ENCODE data around the gene ERG.

The ERG gene

DNA sequence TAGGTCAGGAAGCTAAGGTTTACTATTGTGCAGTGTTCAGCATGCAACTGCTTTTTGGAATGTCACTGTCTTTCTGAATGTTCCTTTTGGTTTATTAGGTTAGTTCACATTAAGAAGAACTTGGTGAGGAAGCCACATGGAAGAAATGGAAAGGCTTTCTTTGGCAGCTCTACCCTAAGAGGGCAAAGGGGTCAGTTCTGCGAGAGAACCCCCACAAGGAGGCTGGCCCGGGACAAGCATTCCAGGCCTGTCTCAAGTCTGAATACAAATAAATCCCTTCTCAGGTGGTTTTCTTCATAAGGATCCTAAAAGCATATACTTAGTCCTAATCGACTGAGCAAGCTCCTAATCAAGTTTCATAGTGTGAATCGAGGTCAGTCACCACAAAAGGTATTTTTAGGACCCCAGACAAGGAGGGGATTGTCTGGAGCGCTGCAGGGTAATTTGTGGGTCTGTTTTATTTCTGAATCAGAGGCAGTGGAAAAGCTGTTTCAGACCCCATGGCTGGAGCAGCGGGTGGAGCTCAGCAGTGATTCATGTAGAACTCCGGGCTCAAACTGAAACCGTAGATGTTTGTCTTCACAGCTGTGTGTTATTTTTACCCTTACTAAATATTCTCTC is 63.3 kb downstream of the ERG start:
- DNase-seq (ENCODE audit: low spot score) = no peak

DNA sequence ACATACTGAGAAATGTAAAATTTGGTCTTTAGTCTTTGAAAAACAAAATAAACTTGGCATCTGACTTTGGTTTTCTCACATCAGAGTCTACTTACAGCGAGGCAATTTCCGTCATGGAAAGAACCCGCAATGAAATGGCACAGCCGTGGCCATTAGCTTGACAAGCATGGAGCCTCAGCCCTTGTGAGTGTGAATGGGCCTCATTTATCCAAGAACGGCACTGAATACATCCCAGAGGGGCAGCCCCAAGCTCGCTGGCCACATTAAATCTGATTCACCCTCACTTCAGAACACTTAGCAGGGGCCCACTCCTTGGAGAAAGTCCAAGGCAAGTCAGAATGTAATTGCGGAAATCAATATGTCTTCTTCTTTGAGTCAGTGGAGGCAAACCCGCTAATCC is 64.8 kb downstream of the ERG start:
- DNase-seq (ENCODE audit: low spot score) = no peak

DNA sequence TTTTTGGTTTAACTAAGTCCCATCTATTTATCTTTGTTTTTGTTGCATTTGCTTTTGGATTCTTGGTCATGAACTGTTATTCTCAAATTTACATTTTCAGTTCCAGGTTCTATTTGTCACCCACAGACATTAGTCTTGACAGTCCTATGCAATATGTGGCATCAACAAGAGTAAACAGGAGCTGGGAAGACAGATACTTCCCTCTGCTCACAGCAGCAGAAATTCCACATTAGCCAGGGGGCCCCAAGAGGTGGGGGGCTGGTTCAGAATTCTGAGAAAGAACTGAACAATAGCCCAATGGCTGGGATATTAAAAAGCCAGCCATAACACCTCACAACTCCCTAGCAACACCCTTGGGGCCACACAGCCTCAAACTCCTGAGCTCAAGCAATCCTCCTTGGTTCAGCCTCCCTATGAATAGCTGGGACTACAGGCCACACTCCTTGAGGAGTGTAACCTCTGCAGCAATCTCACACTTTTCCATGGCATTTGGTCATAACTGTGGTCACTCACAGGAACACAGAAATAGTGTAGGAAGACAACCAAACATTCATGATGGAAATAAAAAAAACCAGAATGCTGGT is 67.8 kb downstream of the ERG start:
- no peak for DNase-seq (ENCODE audit: low spot score)

DNA sequence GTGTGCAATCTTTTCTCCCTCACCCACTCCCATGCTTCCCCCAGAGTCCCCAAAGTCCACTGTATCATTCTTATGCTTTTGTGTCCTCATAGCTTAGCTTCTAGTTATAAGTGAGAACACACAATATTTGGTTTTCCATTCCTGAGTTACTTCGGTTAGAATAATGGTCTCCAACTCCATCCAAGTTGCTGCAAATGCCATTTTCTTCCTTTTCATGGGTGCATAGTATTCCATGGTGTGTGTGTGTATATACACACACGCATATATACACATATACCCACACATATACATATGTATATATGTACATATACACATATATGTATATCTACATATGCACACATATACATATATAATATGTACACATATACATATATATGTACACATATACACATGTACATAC is 69.3 kb downstream of the ERG start:
- no peak for DNase-seq (ENCODE audit: low spot score)

DNA sequence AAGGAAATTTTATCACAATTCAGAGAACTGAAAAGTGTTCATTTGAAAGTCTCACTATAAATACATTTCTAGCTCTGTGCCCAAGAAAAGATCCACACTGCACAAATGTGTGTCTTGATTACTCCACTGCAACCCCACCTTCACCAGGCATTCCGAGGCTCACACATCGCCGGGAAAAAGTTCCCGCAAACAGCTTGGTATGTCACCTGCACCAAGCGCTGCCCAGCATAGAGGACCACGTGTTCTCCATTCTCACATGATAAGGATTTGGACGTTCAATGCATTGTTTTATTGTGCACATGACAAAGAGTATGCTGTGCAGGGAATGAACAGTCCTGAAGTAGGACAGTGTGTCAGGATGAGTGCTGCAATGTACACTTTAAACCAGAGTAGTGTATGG is 70.1 kb downstream of the ERG start:
- DNase-seq (ENCODE audit: low spot score) = no peak

DNA sequence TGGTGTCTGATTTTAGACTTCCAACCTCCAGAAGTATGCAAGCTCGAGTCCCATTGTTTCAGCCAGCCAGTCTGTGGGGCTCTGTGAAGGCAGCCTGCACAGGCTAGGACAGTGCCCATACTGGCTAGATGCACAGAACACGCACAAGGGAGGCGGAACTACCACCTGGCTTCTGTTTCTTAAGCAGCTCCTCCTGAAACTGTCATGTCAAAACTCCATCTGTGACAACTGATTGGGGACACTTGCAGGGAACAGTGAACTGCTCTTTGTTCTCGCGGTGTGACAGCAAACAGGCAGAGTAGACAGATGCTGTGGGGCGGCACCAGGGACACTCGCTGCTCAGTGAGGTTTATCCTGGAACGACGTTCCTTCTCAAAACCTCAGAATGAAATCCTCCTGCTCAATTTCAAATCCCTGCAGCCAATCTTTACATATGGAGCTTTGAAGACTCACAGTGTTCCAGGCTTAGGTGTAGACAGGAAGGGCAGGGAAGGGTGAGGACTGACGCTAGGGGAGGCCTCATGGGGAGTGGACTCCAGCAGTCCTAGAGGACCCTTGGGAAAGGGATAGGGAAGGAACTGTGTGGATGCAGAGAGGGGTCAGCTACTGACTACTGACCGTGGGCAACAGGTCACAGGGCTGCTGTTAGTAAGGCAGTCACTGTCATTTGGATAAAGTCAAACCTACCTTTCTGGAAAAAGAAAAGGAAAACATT is 73.8 kb downstream of the ERG start:
- no peak for DNase-seq (ENCODE audit: low spot score)

DNA sequence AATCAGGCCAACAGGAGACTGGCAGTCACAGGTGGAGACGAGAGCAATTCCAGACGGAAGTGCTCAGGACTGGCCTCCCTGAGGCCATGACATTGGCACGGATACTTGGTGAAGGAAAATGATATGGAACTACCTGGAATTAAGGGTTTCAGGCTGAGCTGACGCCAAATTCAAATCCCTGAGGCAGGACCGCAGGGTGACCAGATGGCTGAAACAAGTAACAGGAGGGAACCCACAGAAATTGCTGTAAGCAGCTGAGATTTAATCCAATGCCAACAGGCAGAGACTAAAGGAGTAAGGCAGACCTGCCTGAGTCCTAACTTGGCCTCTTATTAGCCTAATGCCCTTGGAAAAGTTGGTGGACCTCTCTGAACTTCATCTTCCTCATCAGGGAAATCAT is 76.2 kb downstream of the ERG start:
- DNase-seq (ENCODE audit: low spot score) = no peak

DNA sequence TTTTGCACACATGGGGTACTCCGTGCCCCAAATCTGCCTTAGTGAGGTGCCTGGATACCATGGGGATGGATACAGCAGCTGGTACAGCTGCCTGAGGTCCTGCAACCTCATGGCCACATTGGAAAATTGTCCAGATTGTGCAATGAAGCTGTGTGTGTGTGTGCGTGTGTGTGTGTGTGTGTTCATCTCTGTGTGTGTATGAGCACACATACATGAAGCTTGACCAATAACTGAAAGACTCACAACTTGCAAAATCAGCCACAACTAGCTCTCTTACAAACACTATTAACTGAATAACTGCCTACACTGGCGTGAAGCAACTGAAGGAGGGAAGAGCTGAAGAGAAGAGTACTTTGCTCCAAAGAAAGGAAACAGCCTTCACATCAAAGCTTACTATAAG is 78.1 kb downstream of the ERG start:
- DNase-seq (ENCODE audit: low spot score) = no peak

DNA sequence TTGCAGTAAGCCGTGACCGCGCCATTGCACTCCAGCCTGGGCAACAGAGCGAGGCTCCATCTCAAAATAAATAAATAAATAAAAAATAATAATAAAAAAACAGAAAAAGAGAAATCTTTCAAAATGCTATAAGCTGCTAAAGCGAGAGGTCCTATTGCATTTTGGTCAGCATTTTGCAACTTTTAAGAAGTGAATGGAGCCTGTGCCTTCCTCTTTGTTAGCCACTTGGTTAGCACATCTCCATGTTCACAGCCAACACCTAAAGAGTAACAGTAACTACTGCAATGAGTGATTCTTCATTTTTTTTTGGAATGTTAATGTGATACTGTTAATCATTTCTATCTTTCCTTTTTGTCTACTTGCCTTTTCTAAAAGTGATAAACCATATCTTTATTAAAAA is 80.6 kb downstream of the ERG start:
- DNase-seq (ENCODE audit: low spot score) = no peak

DNA sequence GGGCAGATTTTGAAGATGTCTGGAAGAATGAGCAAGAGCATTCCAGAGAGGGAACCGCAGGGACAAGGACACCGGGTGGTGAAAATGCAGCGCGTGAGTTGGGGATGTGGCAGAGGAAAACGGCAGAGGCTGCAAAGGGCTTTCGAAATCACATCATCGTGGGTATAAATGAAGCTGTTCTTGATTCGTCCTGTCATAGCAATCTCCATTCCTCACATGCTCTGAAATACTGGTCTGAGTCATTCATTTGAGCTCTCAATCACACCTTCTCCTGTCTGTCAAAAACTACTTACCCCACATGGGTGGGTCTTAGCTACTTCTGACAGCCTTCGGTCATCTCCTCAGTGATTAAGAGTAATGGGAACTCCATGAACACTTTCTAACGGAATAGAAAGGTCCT is 81.5 kb downstream of the ERG start:
- no peak for DNase-seq (ENCODE audit: low spot score)

DNA sequence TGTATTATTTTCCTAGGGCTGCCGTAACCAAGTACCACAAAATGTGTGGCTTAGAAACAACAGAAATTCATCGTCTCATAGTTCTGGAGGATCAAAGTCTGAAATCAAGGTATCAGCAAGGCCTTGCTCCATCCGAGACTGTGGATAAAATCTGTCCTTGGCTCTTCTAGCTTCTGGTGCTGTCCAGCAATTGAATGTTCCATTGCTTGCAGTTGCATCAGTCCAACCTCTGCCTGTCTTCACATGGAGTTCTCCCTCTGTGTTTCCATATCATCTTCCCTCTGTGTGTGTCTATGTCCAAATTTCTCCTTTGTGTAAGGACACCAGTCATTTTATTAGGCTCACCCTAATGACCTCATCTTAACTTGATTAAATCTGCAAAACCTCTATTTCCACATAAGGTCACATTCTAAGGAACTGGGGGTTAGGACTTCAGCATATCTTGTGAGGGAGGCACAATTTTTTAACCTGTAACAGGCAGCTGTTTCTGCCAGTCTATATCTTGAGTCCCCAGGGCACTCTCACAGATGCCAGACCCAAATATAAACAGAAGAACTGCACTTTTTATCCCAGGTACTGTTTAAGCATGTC is 84.2 kb downstream of the ERG start:
- no peak for DNase-seq (ENCODE audit: low spot score)

DNA sequence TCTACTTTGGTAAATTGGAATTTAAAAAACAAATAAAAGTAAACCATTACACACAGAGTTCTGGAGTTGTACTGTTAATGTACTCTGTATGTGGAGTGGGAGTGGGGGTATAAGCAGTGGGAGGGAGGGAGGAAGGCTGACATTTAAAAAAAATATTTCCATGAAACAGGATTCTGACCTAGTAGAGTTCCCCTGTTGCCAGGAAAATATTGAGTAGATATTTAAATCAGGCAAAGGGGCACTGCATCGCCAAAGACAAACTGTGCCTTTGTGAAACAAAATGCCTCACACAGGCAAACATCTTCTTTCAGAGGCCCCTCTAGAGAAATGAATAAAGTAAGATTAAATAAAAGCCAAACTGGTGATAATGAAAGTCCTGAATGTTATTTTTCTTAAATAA is 87.8 kb downstream of the ERG start:
- no peak for DNase-seq (ENCODE audit: low spot score)

DNA sequence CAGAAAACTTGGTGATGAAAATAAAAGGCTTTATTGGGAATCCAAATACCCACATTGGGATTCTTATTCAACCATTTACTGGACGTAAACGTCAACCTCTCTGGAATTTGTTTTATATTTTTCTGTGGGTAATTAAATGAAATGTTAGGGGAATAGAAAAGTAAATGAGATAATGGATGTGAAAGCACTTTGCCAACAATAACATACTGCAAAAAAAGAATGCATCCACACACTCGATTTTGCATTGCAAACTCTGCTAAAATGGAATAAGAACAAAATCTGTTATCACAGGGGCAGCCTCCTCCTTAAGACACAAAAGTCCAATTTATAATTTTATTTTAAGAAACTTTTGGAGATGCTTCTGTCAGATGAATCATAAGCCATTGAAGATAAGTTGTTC is 88.4 kb downstream of the ERG start:
- no peak for DNase-seq (ENCODE audit: low spot score)

DNA sequence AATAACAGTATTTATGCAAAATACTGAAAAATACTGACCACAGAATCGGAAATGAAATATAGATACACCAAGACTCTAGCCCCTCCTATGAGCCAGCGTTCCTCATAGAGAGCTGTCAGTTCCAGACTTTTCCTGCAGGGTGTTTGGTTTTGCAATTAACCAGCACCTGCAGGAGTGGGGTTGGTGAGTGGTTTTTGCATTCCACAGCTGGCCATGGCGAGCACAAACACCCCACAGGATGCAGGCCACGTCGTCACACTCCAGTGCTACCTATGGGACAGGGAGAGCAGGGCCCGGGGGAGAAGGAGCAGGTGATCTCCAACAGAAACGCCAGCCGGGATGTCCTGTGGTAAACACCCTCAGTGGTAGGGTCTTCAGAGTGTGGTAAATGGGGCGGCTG is 94.1 kb downstream of the ERG start:
- no peak for DNase-seq (ENCODE audit: low spot score)

DNA sequence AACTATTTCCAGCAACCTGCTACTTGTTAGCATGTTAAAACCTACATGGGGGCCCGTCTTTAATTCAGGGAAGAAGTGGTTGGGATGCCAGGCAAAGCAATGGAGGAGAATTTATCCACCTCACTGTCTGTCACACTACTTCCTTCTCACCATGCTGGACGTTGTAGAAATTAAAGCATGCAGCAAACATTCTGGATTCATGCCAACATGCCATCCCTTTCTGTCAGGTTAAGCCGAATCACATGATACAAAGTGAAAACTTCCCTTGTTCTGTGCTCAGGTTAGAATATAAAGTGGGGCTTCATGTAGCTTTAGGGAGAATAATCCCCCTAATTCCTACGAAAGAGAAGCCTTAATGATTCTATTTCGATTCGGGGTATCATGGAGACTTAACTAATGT is 95.5 kb downstream of the ERG start:
- no peak for DNase-seq (ENCODE audit: low spot score)

DNA sequence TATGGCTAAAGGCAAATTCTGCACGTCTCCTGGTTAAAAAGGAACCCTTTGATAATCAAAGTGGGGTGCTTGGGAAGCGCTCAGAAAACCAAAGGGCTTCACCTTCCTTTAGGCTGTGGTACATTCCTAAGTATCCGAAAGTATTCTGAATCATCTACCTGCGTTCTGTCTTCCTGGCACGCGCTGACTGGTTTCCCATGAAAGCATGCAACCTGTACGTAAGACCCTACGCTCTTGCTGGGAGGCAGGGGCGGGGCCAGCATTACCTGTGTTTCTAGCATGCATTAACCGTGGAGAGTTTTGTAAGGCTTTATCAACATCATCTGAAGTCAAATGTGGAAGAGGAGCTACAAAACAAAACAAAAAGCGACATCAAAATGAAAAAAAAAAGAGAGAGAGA is 96.0 kb downstream of the ERG start:
- no peak for DNase-seq (ENCODE audit: low spot score)

DNA sequence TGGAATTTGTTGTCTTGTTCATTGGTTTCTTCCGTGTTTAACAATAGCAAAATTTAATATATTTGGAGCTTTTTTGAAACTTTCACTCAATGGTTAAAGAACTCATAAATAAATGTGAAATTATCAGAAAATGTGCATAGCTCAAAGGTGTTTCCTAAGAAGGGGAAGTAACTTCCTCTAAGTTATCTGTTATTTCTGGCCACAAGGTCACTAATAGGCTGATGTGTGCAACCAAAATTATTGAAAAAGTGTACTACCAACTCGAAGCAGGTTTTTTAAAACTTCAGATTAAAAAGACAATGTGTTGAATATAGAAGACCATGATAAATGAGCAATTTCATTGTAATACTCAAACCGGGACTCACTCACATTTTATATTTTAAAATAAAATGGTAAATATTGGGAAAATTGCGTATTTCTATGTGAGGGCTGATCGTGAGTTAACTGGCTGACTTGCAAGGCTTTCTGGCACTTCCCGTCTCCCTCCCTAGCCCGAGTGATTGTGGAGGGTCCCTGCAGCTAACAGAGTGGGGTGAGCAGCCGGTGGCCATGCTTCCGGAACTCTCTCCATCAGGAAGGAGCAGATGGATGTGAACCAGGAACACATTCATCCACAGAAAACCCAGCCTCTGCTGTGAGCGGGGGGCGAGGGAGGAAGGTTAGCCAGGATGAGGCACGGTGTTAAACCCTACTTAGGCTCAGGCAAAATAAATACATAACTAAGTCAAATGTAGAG is 96.9 kb downstream of the ERG start:
- no peak for DNase-seq (ENCODE audit: low spot score)

DNA sequence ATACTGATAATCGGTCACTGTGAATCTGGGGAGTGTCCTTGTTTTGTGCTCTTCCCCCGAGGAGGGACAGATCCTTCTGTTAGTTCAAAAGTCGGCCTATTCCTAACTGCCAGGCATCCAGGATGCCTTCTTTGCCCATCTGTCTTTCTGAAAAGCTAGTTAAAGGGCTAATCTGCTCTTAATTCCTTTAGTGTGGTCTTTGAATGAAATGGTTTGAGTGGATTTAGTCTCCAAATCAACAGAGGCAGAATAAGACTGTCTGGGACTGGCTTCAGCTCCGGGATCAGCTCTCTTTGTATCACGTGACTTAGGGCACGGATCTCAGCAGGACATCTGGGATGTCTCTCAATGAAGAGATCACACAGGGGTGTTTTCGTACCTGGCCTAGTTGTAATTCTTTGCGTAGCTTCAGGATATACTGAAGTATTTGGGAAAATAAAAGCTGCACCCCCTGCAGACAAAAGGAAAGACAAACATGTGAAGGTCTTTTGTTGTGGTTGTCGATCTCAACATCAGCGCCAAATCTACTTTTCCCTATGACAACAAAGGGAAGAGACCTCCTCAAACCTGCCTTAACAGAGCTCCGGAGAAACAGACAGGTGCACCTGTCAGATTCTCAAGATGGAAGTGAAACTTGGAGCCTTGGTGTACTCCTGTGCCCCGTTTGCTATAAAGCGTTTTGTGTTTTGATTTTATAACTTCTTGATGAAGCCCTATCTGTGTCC is 97.9 kb downstream of the ERG start:
- no peak for DNase-seq (ENCODE audit: low spot score)

DNA sequence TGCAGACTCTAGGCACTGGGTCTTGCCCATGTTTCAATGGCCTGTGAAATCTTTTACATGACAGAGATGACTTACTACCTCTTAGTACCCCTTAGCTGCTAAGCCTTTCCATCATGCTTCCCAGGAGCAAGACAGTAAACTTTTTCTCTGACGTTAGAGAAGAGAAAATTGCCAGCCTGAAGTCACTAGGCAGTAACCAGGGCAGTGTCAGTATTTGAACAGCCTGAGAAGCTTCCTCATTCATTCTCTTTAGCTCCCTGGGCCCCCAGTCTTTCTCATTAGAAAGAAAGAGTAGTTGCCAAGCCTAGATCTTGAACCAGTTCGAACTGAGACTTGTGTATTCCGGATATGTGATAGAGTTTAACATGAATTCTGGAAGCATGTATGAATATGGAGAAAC is 99.2 kb downstream of the ERG start:
- DNase-seq (ENCODE audit: low spot score) = no peak

DNA sequence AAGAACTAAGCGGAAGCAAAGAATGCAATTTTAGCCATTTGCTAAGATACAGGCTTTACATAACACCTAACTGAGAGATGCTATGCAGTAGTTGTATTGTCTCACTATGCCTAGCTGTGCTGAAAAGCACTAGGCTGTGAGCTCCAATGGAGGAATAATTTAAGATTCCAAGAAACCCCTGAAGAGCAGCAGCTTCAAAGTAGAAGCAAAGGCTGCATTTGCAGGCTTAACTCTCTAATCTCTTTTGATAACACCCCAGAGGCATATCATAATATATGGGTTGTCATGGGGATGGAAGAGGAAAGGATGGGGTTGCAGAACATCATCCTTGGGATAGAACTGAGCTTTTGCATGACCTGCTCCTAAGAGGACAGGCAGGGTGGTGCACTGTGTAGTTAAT is 102.0 kb downstream of the ERG start:
- no peak for DNase-seq (ENCODE audit: low spot score)

DNA sequence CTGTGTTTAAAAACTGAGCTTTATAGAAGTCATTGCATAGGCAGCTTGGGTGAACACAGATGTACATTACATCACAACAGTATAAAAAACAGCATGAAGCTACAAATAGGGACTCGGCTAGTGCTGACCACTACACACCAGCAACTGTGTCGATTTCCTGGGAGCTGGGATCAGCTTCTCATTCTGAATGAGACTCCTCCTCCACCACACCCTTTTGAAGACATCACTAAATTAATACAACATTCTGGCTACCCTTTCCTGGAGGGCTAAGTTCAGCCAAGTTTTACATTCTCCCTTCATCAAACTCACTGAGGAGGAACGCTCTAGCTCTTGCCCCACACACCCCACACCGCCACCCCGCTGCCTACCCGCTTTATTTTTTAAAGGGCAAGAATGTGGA is 102.7 kb downstream of the ERG start:
- DNase-seq (ENCODE audit: low spot score) = no peak

DNA sequence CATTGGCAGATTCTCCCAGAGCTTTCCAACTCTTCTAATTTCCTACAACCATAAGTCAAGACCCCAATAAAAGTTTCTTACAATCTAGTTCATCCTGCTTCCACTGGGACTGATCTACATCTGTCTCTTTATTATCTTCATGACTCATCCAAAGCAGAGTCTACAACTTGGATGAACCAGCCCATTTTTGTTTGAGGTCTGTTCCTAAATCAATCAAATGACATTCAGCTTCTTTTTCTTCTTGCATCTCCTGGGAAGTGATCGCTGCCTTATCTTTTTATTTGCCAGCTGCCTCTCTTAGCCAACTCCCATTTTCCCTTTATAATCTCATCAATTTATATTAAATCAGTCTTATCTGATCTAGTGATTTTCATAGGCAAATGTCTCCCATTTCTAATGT is 105.6 kb downstream of the ERG start:
- DNase-seq (ENCODE audit: low spot score) = no peak
